CD8-positive, alpha-beta memory T cell (primary cell): ENCODE data around the gene DYNLT4. TPM values are rescaled to one million over a fixed set of nuclear protein-coding genes. Genes with fewer than 3 reads are reported as not detected.
A peak's percentile ranks its signal among the peaks of the same experiment; 100 is the strongest.

ENCODE experiments used
- CTCF ChIA-PET: fragments of 350-600 bp; sonication (Branson Sonifier 250); formaldehyde crosslinking; loops from one replicate; lab custom pipeline; 2021; ENCODE audit warnings: antibody characterized with exemption; lab: Charles Lee
- POLR2A ChIA-PET: fragments of 350-600 bp; sonication (Branson Sonifier 250); formaldehyde crosslinking; loops from one replicate; lab custom pipeline; 2021; ENCODE audit warnings: antibody characterized with exemption; lab: Charles Lee
- DNase-seq, 5 donors: peaks; one replicate each; pipeline versions ENCODE4 v3.0.0 to v3.0.0-alpha.2; 2020 to 2022; ENCODE audit warnings: mixed read lengths in 1 of 5
- H3K27ac ChIP-seq: one replicate; pipeline ENCODE4 v1.7.0; 2013; ENCODE audit warnings: low read depth, mild to moderate bottlenecking, low read length, moderate library complexity
- H3K27me3 ChIP-seq: 2 replicates; pipeline ENCODE4 v1.7.0; 2013; ENCODE audit warnings: low read length, mild to moderate bottlenecking; ENCODE audit not compliant: insufficient read depth, poor library complexity, severe bottlenecking
- H3K36me3 ChIP-seq: 2 replicates; pipeline ENCODE4 v1.7.0; 2013; ENCODE audit warnings: mild to moderate bottlenecking, low read length, moderate library complexity; ENCODE audit not compliant: insufficient read depth
- H3K4me1 ChIP-seq: 2 replicates; pipeline ENCODE4 v1.7.0; 2013; ENCODE audit warnings: mild to moderate bottlenecking, low read length, moderate library complexity; ENCODE audit not compliant: insufficient read depth
- H3K4me3 ChIP-seq: 2 replicates; pipeline ENCODE4 v1.7.0; 2013; ENCODE audit warnings: mild to moderate bottlenecking, low read length
- H3K9me3 ChIP-seq: 2 replicates; pipeline ENCODE4 v1.7.0; 2013; ENCODE audit warnings: mild to moderate bottlenecking, low read length
- H3K27ac Mint-ChIP-seq, 8 donors: one replicate each; pipeline ENCODE4 v1.8.0; 2020 to 2021; ENCODE audit warnings: mixed read lengths in 8 of 8, mild to moderate bottlenecking in 6 of 8, inconsistent platforms in 3 of 8, moderate library complexity in 3 of 8
- H3K27me3 Mint-ChIP-seq, 2 donors: one replicate each; pipeline ENCODE4 v1.8.0; 2020 to 2021; ENCODE audit warnings: mixed read lengths in 2 of 2, mild to moderate bottlenecking in 1 of 2, moderate library complexity in 1 of 2
- H3K36me3 Mint-ChIP-seq, 3 donors: one replicate each; pipeline ENCODE4 v1.8.0; 2020 to 2021; ENCODE audit warnings: mixed read lengths in 3 of 3, inconsistent platforms in 1 of 3, mild to moderate bottlenecking in 1 of 3
- H3K4me1 Mint-ChIP-seq, 3 donors: one replicate each; pipeline ENCODE4 v1.8.0; 2020 to 2021; ENCODE audit warnings: mixed read lengths in 3 of 3, inconsistent platforms in 1 of 3, mild to moderate bottlenecking in 1 of 3
- H3K4me3 Mint-ChIP-seq, 7 donors: one replicate each; pipeline ENCODE4 v1.8.0; 2020 to 2021; ENCODE audit warnings: mixed read lengths in 7 of 7, mild to moderate bottlenecking in 6 of 7, moderate library complexity in 4 of 7, inconsistent platforms in 2 of 7
- H3K9me3 Mint-ChIP-seq, 5 donors: one replicate each; pipeline ENCODE4 v1.8.0; 2020 to 2022; ENCODE audit warnings: mixed read lengths in 5 of 5, mild to moderate bottlenecking in 3 of 5, moderate library complexity in 2 of 5, inconsistent platforms in 1 of 5
- polyA plus RNA-seq: library from polyadenylated mRNA; unstranded; fragments of 300-500 nt; fragmentation: Illumina TruSeq; gene quantifications from one replicate; pipeline ENCODE4 v1.2.3, GENCODE V29; 2021
- total RNA-seq, 2 experiments: library from RNA; stranded (reverse); gene quantifications; one replicate each; pipeline ENCODE4 v1.2.3, GENCODE V29; 2021

The DYNLT4 gene
- total and polyA plus RNA-seq, 3 experiments from 2014 or later, result 0.28 to 0.31 TPM; not detected in 1

DNA sequence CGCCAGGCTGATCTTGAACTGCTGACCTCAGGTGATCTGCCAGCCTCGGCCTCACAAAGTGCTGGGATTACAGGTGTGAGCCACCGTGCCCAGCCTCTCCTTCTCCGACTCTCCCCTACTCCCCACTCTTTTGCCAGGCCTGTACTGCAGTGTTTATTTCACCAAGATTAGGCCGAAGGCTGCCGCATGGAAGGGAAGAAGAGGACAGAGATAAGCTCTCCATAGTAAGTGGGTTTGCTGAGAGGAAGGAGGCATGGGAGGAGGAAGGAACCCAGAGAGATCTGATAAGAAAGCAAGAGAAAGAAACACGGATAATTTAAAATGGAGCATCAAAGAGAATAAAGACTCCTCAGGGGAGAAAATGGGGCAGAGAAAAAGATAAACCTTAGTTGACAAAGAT is 27.2 kb upstream of the DYNLT4 start:
- ChIA-PET CTCF (no interaction called here), POLR2A (no interaction called here)
- no peak for DNase-seq
- no peaks in the 10 kb centered on the region for H3K36me3 Mint-ChIP-seq
- H3K4me1 Mint-ChIP-seq, result peaks cover 5 to 8% (median 7%) of the 10 kb centered on the region in 3 donors
- H3K27me3 ChIP-seq, result no peaks in the 10 kb centered on the region
- H3K4me3 Mint-ChIP-seq, result no peak overlapping the region
- H3K27ac ChIP-seq, result no peak overlapping the region
- H3K27me3 Mint-ChIP-seq, result peaks cover under 1 to 5% of the 10 kb centered on the region in 2 donors
- H3K36me3 ChIP-seq, result no peaks in the 10 kb centered on the region
- peak overlapping the region in 3 of 8 donors; percentile 18 to 87 (median 23) for H3K27ac Mint-ChIP-seq
- no peaks in the 10 kb centered on the region for H3K4me1 ChIP-seq
- no peaks in the 10 kb centered on the region for H3K9me3 ChIP-seq
- H3K9me3 Mint-ChIP-seq, result no peaks in the 10 kb centered on the region
- H3K4me3 ChIP-seq, result no peak overlapping the region

DNA sequence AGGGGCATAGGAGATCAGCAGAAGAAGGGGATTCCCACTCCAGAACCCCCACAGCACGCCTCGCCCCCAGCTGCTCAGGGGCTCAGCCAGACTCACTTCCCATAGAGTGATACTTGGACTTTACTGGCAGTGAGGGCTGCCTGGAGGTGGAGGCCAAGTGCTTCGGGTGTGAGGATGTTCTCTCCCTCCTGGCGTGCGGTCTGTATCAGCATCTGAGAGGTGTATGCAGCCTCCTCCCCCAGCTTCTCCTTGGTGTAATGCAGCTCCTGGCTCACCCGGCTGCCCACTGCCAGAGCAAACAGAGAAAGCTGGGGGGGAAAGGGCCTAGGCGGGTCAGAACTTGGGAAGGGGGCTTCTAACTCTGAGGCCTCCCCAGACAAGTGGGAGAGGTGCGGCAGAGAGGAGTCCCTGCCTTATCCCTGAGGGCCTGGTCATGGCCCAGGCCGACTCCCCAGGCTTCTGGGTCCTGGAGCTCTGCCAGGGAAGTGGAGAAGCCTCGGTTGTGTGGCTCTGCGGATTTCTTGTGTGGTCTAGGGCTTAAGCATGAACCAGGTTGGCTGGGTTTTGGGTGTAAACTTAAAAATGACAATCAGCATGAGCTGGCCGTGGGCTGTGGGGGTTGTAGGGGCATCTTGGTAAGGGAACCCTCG is 25.0 kb upstream of the DYNLT4 start:
- ChIA-PET CTCF (interaction anchor here (0.9 kb wide), 1 partner anchor 46 kb away, joined by 3 read pairs; no protein-coding TSS in a partner anchor), POLR2A (no interaction called here)
- Histone ChIP-seq H3K27me3 (no peaks in the 10 kb centered on the region), H3K27ac (no peak overlapping the region), H3K4me3 (no peak overlapping the region), H3K36me3 (no peaks in the 10 kb centered on the region), H3K4me1 (no peaks in the 10 kb centered on the region), H3K9me3 (no peaks in the 10 kb centered on the region)
- H3K9me3 Mint-ChIP-seq, result no peaks in the 10 kb centered on the region
- H3K27me3 Mint-ChIP-seq, result peaks cover 0 to 2% of the 10 kb centered on the region in 2 donors
- DNase-seq, result no peak
- H3K4me3 Mint-ChIP-seq, result no peak overlapping the region
- H3K4me1 Mint-ChIP-seq, result peaks cover 5 to 8% (median 7%) of the 10 kb centered on the region in 3 donors
- no peaks in the 10 kb centered on the region for H3K36me3 Mint-ChIP-seq
- peak overlapping the region in 1 of 8 donors; percentile 36 for H3K27ac Mint-ChIP-seq

DNA sequence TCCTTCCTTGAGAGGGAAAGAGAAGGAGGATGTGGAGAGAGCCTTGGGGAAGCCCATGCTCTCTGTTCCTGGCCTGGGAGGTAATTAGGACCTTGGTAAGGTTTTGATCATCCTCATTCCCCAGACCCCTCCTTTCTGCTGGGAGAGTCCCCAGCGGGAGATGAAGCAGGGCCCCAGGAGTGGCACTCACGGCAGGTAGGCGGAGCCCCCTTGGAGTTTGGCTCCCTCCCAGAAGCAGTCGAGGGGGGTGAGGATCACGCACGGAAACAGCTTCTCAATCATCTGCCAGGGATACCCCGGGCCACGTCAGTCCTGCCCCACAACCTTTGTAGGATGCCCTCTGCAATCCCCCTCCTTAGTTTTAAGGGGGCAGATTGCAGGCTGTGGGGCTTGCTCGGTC is 24.4 kb upstream of the DYNLT4 start:
- Histone ChIP-seq H3K27ac (no peak overlapping the region), H3K4me1 (no peaks in the 10 kb centered on the region), H3K36me3 (no peaks in the 10 kb centered on the region), H3K4me3 (no peak overlapping the region), H3K27me3 (no peaks in the 10 kb centered on the region), H3K9me3 (no peaks in the 10 kb centered on the region)
- no peak overlapping the region for H3K27ac Mint-ChIP-seq
- H3K4me1 Mint-ChIP-seq, result peaks cover 5 to 8% (median 7%) of the 10 kb centered on the region in 3 donors
- H3K9me3 Mint-ChIP-seq, result no peaks in the 10 kb centered on the region
- DNase-seq, result no peak
- ChIA-PET CTCF (no interaction called here), POLR2A (no interaction called here)
- peak overlapping the region in 1 of 7 donors; percentile 4 for H3K4me3 Mint-ChIP-seq
- no peaks in the 10 kb centered on the region for H3K36me3 Mint-ChIP-seq
- peaks cover 0 to 2% of the 10 kb centered on the region in 2 donors for H3K27me3 Mint-ChIP-seq

DNA sequence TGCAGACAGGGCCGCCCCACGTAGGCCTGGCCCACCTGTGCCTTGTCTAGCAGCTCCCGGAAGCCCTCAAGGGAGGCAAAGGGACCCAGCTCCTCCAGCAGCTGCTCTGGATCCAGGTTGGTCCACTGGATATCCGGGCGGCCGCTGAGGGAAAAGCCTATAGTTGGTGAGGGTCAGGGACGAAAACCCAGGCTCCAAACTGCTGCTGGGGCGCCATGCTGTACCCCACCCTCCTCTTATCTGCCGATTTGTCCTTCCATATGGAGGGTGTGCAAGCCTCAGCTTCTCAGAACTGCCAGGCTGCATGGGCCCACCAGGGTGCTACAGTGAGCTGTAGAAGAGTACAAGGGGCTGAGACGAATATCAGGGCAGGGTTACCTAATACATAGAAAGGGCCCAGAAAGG is 23.8 kb upstream of the DYNLT4 start:
- H3K9me3 Mint-ChIP-seq, result no peaks in the 10 kb centered on the region
- no peaks in the 10 kb centered on the region for H3K9me3 ChIP-seq
- H3K27me3 Mint-ChIP-seq, result peaks cover 0 to under 1% of the 10 kb centered on the region in 2 donors
- H3K4me1 Mint-ChIP-seq, result peaks cover 3 to 5% (median 5%) of the 10 kb centered on the region in 3 donors
- H3K27ac ChIP-seq, result no peak overlapping the region
- ChIA-PET POLR2A (no interaction called here), CTCF (no interaction called here)
- H3K27me3 ChIP-seq, result no peaks in the 10 kb centered on the region
- no peak overlapping the region for H3K4me3 ChIP-seq
- DNase-seq, result no peak
- peak overlapping the region in 1 of 8 donors; percentile 17 for H3K27ac Mint-ChIP-seq
- peak overlapping the region in 1 of 7 donors; percentile 4 for H3K4me3 Mint-ChIP-seq
- no peaks in the 10 kb centered on the region for H3K36me3 Mint-ChIP-seq
- no peaks in the 10 kb centered on the region for H3K4me1 ChIP-seq
- H3K36me3 ChIP-seq, result no peaks in the 10 kb centered on the region

DNA sequence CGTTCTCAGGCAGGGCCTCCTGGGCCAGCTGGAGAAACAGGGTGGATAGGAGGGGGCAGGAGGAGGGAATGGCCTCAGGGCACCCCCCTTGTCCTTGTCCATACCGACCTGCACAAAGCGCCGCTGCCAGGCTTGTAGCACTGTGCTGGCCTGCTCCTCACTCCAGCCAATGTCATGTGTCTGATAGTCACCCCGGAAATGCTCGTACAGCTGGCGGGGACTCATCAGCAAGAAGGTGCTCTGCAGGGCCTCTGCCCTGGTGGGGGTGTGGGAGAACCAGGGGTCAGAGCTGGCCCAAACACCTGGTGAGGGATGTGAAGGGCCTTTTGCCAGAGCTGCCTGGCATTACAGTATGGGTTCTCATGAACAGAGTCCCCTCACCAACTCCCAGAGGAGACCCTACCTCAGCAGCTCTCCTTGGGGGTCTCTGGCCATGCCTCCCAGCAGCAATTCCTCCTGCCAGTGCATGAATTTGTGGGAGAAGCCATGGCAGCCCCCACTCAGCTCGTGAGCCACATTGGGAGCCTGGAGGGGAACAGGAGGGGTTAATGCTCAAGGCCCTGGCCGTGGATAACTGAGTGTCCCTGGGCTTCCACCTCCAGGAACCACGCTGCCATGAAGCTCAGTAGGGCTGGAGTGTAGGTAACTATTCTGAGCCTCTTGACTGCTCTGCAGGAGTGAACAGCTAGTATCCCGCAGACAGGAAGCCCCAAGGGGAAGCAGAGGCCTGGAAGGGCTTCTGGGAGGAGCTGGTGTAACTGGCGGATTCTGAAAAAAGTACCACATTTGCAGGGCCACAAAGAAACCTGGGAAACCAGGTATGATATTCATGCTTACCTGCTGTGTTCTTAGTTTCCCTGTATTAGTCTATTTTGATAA is 22.6 kb upstream of the DYNLT4 start:
- no peak overlapping the region for H3K27ac ChIP-seq
- no peaks in the 10 kb centered on the region for H3K27me3 Mint-ChIP-seq
- H3K4me1 ChIP-seq, result no peaks in the 10 kb centered on the region
- H3K9me3 ChIP-seq, result no peaks in the 10 kb centered on the region
- H3K27ac Mint-ChIP-seq, result peak overlapping the region in 1 of 8 donors; percentile 74
- no peaks in the 10 kb centered on the region for H3K36me3 ChIP-seq
- H3K4me3 Mint-ChIP-seq, result no peak overlapping the region
- H3K9me3 Mint-ChIP-seq, result no peaks in the 10 kb centered on the region
- H3K36me3 Mint-ChIP-seq, result no peaks in the 10 kb centered on the region
- no peaks in the 10 kb centered on the region for H3K27me3 ChIP-seq
- DNase-seq, result no peak
- CTCF ChIA-PET, result interaction anchor here (1.0 to 1.2 kb wide), 2 partner anchors 37 to 184 kb away, joined by 3 to 4 read pairs; no protein-coding TSS in a partner anchor
- POLR2A ChIA-PET, result no interaction called here
- H3K4me3 ChIP-seq, result no peak overlapping the region
- H3K4me1 Mint-ChIP-seq, result no peaks in the 10 kb centered on the region

DNA sequence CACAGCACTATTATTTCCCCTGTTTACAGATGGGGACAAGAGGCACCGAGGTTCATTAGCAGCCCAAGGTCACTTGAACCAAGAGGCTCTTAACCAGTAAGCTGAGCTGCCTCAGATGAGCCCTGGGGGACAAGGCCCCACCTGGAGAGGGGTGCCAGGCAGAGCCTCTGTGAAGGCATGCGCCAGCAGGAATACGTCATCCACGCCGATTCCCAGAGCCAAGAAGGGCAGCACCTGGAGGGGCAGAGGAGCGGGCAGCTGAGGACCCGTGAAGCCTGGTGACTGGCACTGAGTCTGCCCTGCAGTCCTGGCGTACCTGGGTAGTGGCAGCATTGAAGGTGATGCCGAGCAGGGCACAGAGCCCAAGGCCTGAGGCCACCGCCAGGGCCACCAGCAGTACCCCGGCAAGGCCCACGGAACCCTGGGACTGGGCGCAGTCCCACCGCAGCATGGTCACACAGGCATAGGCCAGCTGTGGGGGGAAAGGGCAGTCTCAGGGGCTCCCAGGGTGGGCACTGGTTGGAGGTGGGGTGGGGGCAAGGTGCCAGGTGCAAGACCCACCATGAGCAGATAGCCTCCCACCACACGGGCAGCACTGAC is 21.8 kb upstream of the DYNLT4 start:
- Mint-ChIP-seq H3K27me3 (no peaks in the 10 kb centered on the region), H3K4me3 (no peak overlapping the region), H3K27ac (no peak overlapping the region), H3K4me1 (no peaks in the 10 kb centered on the region), H3K36me3 (no peaks in the 10 kb centered on the region), H3K9me3 (no peaks in the 10 kb centered on the region)
- no peak for DNase-seq
- Histone ChIP-seq H3K4me1 (no peaks in the 10 kb centered on the region), H3K27me3 (no peaks in the 10 kb centered on the region), H3K9me3 (no peaks in the 10 kb centered on the region), H3K36me3 (no peaks in the 10 kb centered on the region), H3K4me3 (no peak overlapping the region), H3K27ac (no peak overlapping the region)
- ChIA-PET CTCF (interaction anchor here (1.0 kb wide), 1 partner anchor 185 kb away, joined by 3 read pairs; no protein-coding TSS in a partner anchor), POLR2A (no interaction called here)

DNA sequence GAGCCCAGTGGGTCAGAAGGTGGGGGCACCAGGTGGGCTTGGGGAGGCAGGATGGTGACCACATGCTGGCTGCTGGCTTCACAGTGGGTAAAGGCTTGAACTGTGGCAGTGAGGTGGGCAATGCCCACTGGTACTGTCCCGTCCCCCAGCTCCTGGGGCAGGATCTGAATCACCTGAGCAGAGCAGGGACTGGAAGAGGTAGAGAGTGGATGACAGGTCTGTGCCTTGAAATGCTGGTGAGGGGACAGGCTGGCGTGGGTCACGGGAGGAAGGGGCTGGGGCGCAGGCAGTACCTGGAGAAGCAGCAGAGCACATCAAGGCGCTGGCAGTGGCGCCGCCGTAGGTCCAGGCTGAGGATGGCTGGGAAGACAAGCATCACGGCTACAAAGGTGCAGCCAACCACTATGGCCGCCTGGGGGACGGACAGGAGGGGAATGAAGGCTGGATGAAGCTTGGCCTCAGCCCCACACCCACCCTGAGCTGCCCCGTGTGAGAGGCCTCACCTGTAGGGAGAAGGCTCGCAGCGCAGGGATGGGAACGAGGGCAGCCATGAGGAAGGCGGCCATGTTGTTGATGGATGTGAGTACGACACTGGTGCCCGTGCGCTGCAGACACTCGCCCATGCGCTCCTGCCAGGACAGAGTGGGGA is 21.0 kb upstream of the DYNLT4 start:
- no peaks in the 10 kb centered on the region for H3K27me3 ChIP-seq
- H3K4me1 ChIP-seq, result no peaks in the 10 kb centered on the region
- no peaks in the 10 kb centered on the region for H3K27me3 Mint-ChIP-seq
- peak overlapping the region in 1 of 7 donors; percentile 24 for H3K4me3 Mint-ChIP-seq
- H3K27ac ChIP-seq, result no peak overlapping the region
- CTCF ChIA-PET, result interaction anchor here (2.5 kb wide), 1 partner anchor 28 kb away, joined by 8 read pairs; the partner anchor contains the start of gene PLK3
- H3K4me1 Mint-ChIP-seq, result no peaks in the 10 kb centered on the region
- H3K36me3 ChIP-seq, result no peaks in the 10 kb centered on the region
- no peaks in the 10 kb centered on the region for H3K36me3 Mint-ChIP-seq
- no peak overlapping the region for H3K4me3 ChIP-seq
- peak overlapping the region in 1 of 8 donors; percentile 22 for H3K27ac Mint-ChIP-seq
- DNase-seq, result no peak
- POLR2A ChIA-PET, result no interaction called here
- no peaks in the 10 kb centered on the region for H3K9me3 ChIP-seq
- no peaks in the 10 kb centered on the region for H3K9me3 Mint-ChIP-seq
